Stimulated activated naive CD8-positive, alpha-beta T cell treated with anti-CD3 and anti-CD28 coated beads, Interleukin-15, Interleukin-2, amounts not matched to agents 100 U/mL and 50 U/mL, for 24 hours (primary cell): Measurements from ENCODE around the gene ALKBH5.

Experiments
- ATAC-seq: fragments of 150-1000 bp; cut with Tn5 transposase; one replicate; pipeline ENCODE4 v1.10.0; 2021
- DNase-seq: peaks from one replicate; pipeline ENCODE4 v3.0.0; 2021

The ALKBH5 gene

DNA sequence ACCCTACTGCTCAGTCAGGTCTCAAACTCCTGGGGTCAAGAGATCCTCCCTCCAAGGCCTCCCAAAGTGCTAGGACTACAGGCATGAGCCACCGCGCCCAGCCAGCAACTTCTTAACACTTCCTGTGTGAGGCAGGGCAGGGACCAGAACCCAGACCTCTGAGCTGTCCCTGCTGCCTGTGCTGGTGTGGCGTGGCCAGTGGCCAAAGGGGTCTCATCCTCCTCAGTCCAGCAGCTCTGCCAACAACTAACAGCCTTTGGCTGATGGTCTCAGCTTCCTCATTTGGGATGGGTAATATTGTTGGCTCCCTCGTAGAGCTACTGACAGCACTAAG is 40.4 kb downstream of the ALKBH5 start:
- DNase-seq (no peak), ATAC-seq (no peak)

DNA sequence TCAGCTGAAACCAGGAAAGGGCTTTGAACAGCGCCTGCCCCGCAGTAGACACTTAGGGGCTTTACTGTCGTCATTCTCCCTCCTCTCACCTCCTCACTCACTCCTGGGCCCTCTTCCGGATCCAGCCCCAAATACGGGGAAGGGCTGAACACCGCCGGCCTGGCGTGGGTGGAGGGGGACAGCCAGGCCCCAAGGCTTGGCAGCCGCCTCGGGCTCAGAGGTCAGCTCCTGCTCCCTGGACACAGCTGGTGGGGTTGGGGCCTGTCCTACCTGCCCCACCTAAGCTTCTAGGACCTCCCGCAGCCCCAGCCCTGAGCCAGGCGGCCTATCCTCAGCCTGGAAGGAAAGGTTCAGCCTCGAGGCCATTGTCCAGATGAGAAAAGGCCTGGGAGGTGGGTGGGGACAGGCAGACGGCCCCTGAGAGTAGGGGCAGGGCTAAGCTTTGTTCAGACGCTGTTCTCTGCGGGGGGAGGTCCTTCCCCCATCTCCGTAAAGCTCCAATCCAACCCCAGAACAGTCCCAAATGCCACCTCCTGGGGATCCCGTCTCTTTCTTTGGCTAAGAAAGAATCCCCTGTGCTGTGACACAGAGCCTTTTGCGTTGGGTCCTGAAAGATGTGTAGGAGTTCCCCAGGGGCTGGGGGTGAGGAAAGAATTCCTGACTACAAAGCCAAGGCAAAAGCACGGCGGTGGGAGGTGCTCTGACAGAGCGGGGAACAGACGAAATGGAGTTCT is 40.9 kb downstream of the ALKBH5 start:
- no peak for ATAC-seq
- DNase-seq: no peak

DNA sequence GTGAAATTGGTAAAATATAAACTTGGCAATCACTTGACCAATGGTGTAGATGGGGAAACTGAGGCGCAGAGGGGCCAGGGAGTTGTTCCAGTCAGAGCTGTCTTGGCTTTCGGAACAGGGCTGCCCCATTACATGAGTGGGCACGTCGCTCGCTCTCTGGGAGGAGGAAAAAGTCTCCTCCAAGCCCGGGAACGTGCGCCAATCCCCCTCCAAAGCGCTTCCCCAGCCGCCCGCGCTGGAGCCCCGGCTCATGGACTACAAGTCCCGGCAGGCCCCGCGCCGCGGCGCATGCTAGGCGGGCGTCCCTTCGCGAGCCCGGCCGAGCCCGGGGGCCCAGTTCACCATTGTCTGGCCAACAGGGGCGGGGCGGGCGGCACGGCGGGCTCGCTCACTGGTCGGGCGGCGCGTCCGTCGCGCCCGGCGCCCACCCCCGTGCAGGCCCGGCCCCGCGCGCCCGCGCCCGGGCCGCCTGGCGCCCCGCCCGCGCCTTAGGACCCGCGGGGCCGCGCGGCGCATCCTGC is 41.6 kb downstream of the ALKBH5 start, which contains the start of gene LLGL1:
Gene LLGL1, plus strand, starts transcription at position 515 of the 521 bp plus-strand sequence. CDS start 48 bp downstream, outside the sequence.
- peak; percentile 98 for DNase-seq
- peak; percentile 97 for ATAC-seq

DNA sequence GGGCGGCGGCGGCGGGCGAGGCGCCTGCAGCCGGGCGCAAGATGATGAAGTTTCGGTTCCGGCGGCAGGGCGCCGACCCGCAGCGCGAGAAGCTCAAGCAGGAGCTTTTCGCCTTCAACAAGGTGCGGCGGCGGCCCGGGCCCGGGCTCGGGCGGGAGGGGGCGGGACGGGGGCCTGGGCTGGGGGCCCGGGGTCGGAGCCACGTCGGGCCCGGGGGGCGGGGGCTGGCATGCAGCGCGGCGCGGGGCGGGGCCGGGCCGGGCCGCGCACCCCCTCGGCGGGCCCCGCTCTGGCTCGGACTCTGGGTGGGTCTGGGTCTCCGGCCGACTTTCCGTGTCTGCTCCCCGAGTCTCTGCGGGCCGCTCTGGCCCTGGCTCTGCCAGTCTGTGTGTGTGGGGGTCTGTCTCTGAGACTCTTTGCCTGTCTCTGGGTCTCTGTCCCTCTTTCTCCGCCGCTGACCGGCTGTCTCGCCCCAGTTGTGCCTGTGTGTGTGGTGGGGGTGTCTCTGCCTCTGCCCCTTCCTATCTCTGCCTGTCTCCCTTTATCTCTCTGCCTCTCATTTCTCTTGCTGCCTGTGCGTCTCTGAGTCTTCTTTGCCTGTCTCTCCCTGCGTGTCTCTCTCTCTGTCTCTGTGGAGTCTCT is 42.1 kb downstream of the ALKBH5 start:
- ATAC-seq: peak; percentile 36
- no peak for DNase-seq

DNA sequence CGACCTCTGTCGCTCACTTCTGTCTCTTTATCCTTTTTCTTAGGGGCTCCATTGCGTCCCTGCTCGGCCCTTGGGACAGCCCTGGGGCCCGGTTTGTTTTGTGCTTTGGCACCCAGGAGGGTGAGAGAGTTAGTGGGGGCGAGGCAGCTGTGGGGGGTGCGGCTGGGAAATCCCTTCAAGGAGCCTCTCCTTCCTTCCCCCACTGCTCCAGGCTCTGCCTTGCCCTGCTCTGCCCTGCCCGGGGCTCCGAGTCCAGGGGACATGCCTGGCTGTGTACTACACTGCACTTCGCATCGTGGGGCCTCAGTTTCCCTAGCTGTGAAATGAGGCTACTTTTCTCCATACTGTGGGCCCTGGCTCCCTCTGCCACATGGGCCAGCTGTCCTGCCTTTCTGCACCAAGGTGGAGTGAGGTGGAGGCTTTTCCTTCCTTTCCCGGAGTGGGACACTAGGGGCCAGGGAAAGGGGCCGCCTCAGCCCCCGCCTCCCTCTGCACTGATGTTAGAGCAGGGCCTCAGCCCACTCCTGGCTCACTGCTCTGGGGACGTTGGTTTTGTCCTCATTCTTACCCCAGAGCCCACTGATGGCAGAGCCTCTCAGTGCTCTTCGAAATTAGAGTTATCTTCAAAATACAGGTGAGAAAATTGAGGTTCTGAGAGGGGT is 42.8 kb downstream of the ALKBH5 start:
- DNase-seq: peak; percentile 27
- no peak for ATAC-seq

DNA sequence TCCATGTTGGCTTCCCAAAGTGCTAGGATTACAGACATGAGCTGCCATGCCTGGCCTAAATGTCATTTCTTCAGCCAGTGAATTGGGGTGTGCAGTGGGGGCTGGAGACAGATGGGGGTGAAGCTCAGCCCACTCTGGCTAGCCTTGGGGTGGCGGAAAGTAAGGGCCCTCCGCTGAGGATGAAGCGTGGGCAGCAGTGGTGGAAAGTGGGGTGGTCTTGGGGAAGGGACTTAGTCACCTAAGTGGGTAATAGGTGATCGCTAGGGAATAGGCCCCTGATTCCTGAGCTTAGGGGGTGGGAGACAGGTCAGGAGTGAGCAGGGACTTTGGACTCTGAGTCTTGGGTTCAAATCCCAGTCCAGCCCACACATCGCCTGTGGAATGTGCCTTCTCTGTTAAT is 44.0 kb downstream of the ALKBH5 start:
- DNase-seq (no peak), ATAC-seq (no peak)

DNA sequence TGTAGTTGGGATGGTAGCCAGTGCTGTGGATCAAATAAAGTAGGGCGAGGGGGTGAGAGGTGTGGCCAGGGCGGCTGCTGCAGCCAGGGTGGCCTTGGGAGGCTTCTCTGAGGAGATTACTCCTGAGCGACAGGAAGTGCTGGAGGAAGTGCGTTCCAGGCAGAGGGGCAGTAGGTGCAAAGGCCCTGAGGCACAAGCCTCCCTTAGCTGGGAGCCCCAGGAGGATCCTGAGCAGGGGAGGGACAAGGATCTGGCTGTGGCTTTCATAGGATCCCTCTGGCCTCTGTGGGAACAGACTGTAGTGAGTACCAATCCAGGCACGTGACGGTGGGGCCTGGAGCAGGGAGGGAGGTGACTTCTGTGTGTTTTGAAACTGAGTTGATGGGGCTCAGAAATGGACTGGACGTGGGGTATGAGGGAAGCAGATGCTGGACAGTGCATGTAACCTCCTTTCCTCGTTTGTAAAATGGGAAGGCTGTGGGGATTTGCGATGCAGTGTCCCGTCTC is 44.6 kb downstream of the ALKBH5 start:
- ATAC-seq (no peak), DNase-seq (no peak)

DNA sequence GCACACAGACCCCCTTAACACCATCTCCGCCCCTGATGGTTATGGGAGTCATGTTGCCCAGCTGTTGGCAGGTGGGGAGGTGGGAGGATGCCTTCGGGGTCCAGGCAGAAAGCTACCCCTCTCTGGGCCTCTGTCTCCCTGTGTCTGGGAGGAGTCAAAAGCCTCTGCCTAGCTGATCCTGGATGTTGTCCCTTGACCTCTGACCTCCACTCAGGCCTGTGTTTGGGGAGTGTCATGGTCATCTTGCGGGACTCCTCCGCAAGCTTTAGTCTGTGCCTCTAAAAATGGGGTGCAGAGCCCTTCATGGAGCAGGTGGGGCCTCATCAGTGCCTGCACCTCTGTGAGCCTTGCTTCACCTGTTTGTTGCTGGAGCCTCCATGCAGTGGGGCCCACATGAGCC is 45.6 kb downstream of the ALKBH5 start:
- DNase-seq (no peak), ATAC-seq (no peak)

DNA sequence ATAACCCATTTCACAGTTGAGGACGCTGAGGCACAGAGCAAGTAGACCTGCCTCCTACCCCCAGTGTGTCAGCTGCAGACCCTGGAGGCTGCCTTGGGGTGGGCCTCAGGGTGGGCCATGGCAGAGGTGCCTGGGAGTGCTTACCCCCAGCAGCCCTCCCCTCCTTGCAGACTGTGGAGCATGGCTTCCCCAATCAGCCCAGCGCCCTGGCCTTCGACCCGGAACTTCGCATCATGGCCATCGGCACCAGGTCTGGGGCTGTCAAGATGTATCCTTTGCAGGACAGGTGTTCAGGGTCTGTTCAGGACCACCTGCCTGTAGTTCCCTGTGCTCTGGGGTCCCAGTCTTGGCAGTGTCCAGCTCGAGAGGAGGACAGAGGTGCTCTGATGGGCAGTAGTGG is 46.1 kb downstream of the ALKBH5 start:
- DNase-seq: no peak
- ATAC-seq: no peak

DNA sequence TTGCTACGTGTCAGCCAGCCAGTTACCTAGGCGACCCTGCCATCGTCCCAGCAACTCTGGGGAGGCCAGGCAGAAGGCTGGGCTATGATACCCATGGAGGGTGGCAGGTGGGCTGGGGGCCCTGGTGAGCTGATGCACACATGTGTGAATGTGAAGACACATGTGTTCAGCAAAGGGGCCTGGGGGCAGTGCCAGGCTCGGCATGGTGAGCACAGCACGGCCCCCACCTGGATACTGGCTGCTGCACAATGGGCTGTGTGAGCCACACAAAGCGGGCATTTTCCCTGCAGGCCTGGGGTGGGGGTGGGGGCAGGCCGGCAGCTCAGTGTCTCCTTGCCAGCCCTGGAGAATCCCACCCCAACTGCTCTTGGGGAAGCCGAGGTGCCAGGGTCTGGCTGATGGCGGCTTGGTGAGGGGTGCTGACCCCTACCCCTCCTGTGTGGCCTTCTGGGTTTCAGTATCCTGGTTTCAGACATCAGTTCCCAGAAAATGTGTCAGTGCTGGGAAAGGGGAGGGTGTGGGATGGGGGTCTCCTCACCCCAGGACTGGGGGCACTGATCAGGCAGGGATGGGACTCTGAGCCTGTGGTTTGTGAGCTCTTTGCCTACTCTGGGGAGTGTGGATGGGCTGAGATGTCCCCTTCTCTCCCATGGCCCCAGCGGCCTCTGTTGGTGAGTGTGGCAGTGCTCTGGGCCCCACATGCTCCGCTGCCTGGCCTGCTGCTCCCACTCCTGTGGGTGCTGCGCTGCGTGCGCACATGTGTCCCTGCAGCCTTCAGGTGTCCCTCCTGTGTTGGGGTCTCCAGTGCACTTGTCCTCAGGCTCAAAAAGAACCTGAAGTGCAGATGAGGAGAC is 46.9 kb downstream of the ALKBH5 start:
- no peak for DNase-seq
- no peak for ATAC-seq

DNA sequence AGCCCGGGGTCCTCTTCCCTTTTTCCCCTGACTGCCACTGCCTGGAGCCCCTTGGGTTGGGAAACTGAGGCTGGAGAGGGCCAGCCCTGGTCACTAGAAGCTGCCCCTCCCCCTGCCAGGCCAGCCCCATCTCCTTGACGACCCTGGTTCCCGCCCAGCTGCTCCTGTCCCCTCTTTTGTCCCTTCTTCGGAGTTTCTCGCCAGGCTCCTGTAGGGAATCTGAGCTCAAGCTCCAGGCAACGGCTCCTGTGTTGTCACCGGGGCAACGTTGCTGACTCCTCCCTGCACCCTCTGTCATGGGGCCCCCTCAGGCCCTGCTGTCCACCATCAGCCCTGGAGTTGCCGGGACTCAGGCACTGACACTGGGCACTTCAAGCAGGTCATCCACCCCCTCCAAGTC is 47.5 kb downstream of the ALKBH5 start:
- ATAC-seq (no peak), DNase-seq (no peak)

DNA sequence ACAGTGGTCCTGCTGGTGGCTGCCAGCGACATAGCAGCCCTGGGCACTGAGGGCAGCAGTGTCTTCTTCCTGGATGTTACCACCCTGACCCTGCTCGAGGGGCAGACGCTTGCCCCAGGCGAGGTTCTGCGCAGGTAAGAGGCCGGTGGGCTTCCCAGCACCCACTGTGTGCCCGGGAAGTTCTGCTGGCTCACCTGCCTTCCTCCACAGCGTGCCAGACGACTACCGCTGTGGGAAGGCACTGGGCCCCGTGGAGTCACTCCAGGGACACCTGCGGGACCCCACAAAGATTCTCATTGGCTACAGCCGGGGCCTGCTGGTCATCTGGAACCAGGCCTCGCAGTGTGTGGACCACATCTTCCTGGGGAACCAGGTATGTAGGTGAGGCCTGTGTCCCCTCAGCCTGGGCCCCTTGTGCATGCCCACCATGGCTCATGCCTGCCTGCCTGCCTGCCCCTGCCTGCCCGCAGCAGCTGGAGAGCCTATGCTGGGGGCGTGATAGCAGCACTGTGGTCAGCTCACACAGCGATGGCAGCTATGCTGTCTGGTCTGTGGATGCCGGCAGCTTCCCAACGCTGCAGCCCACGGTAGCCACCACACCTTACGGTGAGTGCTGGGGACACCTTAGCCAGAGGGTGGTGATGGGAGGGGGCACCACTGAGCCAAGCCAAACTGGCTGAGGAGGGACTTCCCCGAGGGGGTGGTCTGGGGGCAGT is 50.3 kb downstream of the ALKBH5 start:
- DNase-seq (no peak), ATAC-seq (no peak)

DNA sequence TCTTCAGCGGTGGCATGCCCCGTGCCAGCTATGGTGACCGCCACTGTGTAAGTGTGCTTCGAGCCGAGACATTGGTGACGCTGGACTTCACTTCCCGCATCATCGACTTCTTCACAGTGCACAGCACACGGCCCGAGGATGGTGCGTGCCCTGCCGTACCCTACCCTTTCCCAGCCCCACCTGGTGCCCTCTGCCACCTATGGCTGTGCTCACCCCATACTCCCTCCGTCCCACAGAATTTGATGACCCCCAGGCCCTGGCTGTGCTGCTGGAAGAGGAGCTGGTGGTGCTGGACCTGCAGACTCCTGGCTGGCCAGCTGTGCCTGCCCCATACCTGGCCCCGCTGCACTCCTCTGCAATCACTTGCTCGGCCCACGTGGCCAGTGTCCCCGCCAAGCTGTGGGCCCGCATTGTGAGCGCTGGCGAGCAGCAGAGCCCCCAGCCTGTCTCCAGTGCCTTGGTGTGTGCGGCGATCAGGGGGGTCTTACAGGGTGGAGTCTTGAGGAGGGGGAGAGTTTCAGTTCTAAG is 51.3 kb downstream of the ALKBH5 start:
- DNase-seq (no peak), ATAC-seq (no peak)

DNA sequence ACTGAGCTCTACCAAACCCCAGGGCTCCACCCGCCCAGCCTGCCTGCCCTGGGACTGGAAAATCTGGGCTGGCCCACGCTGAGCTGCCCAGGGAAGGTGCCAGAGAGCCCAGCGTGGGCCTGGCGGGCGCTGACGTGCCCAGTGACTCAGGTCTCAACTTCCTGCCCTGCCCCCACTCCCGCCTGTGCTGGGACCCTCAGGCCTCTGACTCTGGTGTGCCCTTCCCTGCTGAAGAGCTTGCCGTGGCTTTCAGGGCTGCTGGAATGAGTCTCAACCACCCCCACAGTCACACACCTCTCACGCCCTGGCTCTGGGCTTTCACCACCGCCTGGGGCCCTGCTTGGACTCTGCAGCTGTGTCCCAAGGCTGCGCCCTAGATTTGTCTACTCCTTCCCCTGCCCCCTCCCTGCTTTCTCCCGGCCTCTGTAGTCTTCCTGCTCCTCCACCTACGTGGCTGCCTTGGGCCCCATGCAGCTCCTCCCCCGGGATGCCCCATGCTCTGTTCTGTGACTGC is 52.2 kb downstream of the ALKBH5 start:
- DNase-seq (peak; percentile 70), ATAC-seq (peak; percentile 75)

DNA sequence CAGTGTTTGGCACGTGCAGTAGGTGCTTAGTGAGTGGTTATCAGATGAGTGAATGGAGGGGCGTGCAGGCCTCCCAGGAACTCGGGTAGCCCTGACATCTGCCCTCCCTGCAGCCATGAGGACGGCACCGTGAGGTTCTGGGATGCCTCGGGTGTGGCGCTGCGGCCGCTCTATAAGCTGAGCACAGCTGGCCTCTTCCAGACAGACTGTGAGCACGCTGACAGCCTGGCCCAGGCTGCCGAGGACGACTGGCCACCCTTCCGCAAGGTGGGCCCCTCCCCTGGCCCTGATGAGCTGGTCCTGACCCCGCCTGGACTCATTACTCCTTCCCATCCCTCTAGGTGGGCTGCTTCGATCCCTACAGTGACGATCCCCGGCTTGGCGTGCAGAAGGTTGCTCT is 52.9 kb downstream of the ALKBH5 start:
- no peak for ATAC-seq
- no peak for DNase-seq

DNA sequence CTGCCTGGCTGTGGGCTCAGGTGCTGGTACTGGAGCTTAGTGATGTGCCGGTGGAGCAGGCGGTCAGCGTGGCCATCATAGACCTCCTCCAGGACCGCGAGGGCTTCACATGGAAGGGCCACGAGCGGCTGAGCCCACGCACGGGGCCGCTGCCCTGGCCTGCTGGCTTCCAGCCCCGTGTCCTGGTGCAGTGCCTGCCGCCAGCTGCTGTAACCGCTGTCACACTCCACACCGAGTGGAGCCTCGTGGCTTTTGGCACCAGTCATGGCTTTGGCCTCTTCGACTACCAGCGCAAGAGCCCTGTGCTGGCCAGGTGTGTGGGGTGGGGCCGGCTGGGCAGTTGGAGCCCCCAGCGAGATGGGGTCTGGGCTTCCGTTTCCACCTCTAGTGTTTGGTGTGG is 53.8 kb downstream of the ALKBH5 start:
- DNase-seq (no peak), ATAC-seq (no peak)

DNA sequence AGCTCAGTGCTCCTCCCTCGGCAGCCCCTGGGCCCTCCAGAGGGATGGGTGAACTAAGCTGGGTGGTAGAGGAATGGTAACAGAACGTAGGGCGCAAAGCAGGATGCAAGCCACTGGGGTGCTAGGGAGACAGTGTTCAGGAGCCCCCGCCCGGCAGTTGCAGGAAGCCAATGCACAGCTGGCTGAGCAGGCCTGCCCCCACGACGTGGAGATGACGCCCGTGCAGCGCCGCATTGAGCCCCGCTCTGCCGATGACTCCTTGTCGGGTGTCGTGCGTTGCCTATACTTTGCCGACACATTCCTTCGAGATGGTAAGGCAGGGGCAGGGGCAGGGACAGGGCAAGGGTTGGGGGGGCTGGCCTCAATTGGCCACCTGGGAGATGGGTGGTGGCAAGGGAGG is 54.7 kb downstream of the ALKBH5 start:
- DNase-seq (no peak), ATAC-seq (no peak)

DNA sequence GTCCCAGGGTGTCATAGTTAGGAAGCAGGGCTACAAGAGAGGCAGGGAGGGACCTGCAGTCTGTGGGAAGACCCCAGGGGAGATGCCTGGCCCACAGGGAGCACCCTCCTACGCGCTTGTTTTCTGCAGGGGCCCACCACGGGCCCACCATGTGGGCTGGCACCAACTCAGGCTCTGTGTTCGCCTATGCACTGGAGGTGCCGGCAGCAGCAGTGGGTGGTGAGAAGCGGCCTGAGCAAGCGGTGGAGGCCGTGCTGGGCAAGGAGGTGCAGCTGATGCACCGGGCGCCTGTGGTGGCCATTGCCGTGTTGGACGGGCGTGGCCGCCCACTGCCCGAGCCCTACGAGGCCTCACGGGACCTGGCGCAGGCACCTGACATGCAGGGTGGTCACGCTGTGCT is 56.8 kb downstream of the ALKBH5 start:
- DNase-seq (no peak), ATAC-seq (no peak)

DNA sequence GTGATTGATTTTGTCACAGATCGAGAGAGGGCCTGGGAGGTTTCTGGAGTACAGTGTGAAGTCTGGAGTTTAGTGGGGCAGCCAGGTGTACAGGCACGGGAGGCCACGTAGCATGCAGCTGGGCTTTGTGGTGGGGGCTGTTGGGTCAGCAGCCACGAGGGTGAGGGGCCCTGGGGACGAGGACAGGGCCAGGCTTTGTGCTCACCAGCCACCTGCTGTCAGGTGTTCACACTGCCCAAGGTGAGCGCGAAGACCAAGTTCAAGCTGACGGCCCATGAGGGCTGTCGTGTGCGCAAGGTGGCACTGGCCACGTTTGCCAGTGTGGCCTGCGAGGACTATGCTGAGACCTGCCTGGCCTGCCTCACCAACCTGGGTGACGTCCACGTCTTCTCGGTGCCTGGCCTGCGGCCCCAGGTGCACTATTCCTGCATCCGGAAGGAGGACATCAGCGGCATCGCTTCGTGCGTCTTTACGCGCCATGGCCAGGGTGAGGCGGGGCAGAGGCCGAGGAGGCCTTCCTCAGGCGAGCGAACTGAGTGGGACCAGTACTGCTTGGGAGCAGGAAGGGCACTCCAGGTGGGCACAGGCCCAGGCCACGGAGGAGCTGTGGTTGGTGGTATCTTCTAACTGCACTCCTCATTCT is 57.7 kb downstream of the ALKBH5 start:
- ATAC-seq: no peak

DNA sequence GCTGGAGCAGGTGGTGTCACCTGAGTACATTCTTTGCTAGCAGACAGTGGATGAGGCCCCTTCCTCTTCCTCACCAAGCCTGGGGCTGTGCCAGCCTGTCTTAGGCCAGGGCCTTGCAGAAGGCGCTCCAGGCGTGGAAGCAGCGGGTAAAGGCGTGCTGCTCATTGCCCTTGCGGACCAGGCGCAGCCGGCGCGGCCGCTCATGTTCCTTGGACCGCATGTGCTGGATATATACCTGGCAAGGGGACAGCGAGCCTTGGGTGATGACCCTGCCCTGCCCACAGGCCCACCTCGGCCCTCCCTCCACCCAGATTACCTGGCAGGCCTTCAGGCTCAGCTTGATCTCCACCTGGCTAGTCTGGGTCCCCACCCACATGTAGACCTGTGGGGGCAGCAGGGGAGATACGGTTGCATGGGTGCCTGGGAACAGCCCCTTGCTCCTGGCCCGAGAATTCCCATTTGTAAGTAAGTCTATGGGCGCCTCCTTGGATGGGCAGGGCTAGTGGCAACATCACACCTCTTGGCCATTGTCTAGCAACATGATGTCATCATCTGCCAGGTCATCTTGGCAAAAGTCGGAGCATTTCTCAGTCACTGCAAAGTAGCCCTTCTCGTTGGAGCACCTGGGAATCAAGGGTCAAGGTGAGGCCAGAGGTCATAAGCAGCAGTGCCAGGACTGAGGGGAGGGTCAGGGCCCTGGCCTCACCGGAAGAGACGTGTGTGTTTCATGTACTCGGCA is 61.6 kb downstream of the ALKBH5 start:
- no peak for DNase-seq

More for the DNA sequence above, 57.7 kb downstream of the ALKBH5 start:
- no peak for DNase-seq

More for the DNA sequence above, 61.6 kb downstream of the ALKBH5 start:
- ATAC-seq: no peak
